Testis (tissue), 3 donors: ENCODE results near the gene FOXN1. TPM values are rescaled to one million over a fixed set of nuclear protein-coding genes. Genes with fewer than 3 reads are reported as not detected.

Experiments
- DNase-seq: peaks from one replicate; pipeline ENCODE4 v3.0.0-alpha.2; 2019
- H3K27ac ChIP-seq, 2 donors: fragments of 200-600 bp; sonication (generic); one replicate each; pipeline ENCODE4 v1.5.1; 2019
- H3K27me3 ChIP-seq: fragments of 200-600 bp; sonication (generic); one replicate; pipeline ENCODE4 v1.5.1; 2019
- H3K36me3 ChIP-seq: fragments of 200-600 bp; sonication (generic); one replicate; pipeline ENCODE4 v1.5.1; 2017; ENCODE audit warnings: low read depth; ENCODE audit errors: missing control alignments
- H3K4me1 ChIP-seq: fragments of 200-600 bp; sonication (generic); one replicate; pipeline ENCODE4 v1.5.1; 2019
- H3K4me3 ChIP-seq, 2 donors: fragments of 200-600 bp; sonication (generic); one replicate each; pipeline ENCODE4 v1.5.1; 2017 to 2019
- H3K9me3 ChIP-seq: fragments of 200-600 bp; sonication (generic); one replicate; pipeline ENCODE4 v1.5.1; 2017
- POLR2A ChIP-seq: fragments of 450-650 bp; IDR thresholded peaks from one replicate; pipeline ENCODE4 v1.6.1; 2017; ENCODE audit warnings: antibody characterized with exemption, mild to moderate bottlenecking, moderate library complexity
- WGBS, 2 donors: methylation state at CpG; one replicate each; pipeline ENCODE4 v1.1.5; 2018; 5-methylcytosine and 5-hydroxymethylcytosine counted together
- intact Hi-C: fragments of 100-400 bp; cut with DNase I; formaldehyde crosslinking; loops from one replicate; pipeline ENCODE4 v1.15.1; 2023; ENCODE audit warnings: low total_unique reads
- polyA plus RNA-seq: library from polyadenylated mRNA; stranded (reverse); fragments of 350-450 nt; fragmentation: Illumina TruSeq; extraction: RNeasy Lipid Tissue Mini Kit (QIAGEN cat#74804); gene quantifications from one replicate; pipeline ENCODE4 v1.2.3, GENCODE V29; 2014; ENCODE audit warnings: low read depth, low replicate concordance; ENCODE audit not compliant: insufficient read depth
- total RNA-seq, 2 donors: library from RNA; depleted of rRNA; stranded (reverse); fragments of >200 nt; gene quantifications; one replicate each; pipeline ENCODE4 v1.2.3, GENCODE V29; 2016
- TF ChIP-seq, protein P1 (sequence below), 3 experiments: fragments of 450-650 bp in 2 of 3; fragments of 200-600 bp in 1 of 3; sonication (generic) in 1 of 3; IDR thresholded peaks; one replicate each; pipeline ENCODE4 v1.5.1; 2016 to 2019; ENCODE audit warnings: antibody characterized with exemption in 3 of 3, mild to moderate bottlenecking in 2 of 3, moderate library complexity in 1 of 3

The FOXN1 gene
- total and polyA plus RNA-seq, 3 donors from 2014 or later = 0.24 to 0.69 (median 0.50) TPM

DNA sequence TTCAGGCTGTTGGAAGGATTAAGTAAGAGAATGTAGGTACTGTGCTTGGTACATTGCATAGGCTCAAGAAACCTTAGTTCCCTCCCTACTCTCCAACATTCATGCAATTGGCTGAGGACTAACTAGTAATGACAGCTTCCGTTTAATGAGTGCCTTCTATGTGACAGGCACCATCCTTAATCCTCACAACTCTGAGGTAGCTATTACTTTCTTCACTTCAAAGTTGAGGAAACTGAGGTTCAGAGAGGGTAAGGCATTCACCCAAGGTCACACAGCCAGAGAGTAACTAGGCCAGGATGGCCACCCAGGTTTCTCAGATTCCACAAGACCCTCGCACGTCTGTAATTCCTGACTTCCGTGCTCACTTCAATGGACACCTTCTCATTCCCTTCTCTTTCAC is 24.1 kb downstream of the FOXN1 start:
- no peak overlapping the region for H3K27ac ChIP-seq
- no peak for DNase-seq
- H3K36me3 ChIP-seq = no peaks in the 10 kb centered on the region
- no peaks in the 10 kb centered on the region for H3K27me3 ChIP-seq
- H3K9me3 ChIP-seq = no peaks in the 10 kb centered on the region
- TF ChIP-seq, protein P1, sequence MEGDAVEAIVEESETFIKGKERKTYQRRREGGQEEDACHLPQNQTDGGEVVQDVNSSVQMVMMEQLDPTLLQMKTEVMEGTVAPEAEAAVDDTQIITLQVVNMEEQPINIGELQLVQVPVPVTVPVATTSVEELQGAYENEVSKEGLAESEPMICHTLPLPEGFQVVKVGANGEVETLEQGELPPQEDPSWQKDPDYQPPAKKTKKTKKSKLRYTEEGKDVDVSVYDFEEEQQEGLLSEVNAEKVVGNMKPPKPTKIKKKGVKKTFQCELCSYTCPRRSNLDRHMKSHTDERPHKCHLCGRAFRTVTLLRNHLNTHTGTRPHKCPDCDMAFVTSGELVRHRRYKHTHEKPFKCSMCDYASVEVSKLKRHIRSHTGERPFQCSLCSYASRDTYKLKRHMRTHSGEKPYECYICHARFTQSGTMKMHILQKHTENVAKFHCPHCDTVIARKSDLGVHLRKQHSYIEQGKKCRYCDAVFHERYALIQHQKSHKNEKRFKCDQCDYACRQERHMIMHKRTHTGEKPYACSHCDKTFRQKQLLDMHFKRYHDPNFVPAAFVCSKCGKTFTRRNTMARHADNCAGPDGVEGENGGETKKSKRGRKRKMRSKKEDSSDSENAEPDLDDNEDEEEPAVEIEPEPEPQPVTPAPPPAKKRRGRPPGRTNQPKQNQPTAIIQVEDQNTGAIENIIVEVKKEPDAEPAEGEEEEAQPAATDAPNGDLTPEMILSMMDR (IDR thresholded peaks at IDR 0.05) = no peak
- TF ChIP-seq POLR2A = no peak
- H3K4me3 ChIP-seq = no peak overlapping the region
- H3K4me1 ChIP-seq = no peaks in the 10 kb centered on the region
- WGBS, 2 donors = 80 to 87% methylated on average over 4 of the region's 4 CpGs
- intact Hi-C loops = no loop called here

DNA sequence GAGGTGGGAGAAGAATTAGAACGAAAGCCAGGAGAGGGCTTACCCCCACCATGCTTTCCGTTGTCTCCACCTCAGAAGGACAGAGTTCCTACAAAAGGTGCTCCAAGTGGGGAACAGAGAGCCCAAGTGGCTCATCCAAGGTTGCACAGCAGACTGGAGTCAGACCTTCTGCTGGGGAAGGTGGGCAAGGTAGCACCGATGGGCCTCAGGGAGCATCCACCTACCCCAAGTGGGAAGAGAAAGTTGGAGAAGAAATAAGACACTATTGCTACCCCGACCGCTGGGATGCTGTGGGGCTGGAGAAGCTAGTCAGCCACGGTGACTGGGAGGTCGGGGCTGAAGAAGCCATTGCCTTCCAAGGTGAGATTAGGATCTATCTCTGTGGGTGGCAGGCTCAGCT is 24.8 kb downstream of the FOXN1 start:
- Histone ChIP-seq H3K27ac (no peak overlapping the region), H3K36me3 (no peaks in the 10 kb centered on the region), H3K9me3 (no peaks in the 10 kb centered on the region), H3K4me3 (no peak overlapping the region), H3K4me1 (no peaks in the 10 kb centered on the region), H3K27me3 (no peaks in the 10 kb centered on the region)
- WGBS, 2 donors = 76 to 81% methylated on average over 7 of the region's 7 CpGs
- no peak for DNase-seq
- intact Hi-C loops = no loop called here
- TF ChIP-seq, protein P1 (IDR thresholded peaks at IDR 0.05) = no peak
- no peak for TF ChIP-seq POLR2A

- no peak overlapping the region for H3K27ac ChIP-seq
- no peaks in the 10 kb centered on the region for H3K36me3 ChIP-seq
- 75 to 76% methylated on average over 5 to 7 of the region's 7 CpGs for WGBS, 2 donors
- no peak for TF ChIP-seq POLR2A
- TF ChIP-seq, protein P1 (IDR thresholded peaks at IDR 0.05) = no peak
- no peaks in the 10 kb centered on the region for H3K9me3 ChIP-seq
- H3K4me3 ChIP-seq = no peak overlapping the region
- no peaks in the 10 kb centered on the region for H3K4me1 ChIP-seq
- DNase-seq = no peak
- intact Hi-C loops = no loop called here
- no peaks in the 10 kb centered on the region for H3K27me3 ChIP-seq
Observed at GRCh38 chr17:28532050-28532960, 26.2 kb downstream of the FOXN1 start.

GRCh38 chr17:28533091-28533807 is 27.1 kb downstream of the FOXN1 start:
- intact Hi-C loops = no loop called here
- H3K27me3 ChIP-seq = no peaks in the 10 kb centered on the region
- no peak overlapping the region for H3K27ac ChIP-seq
- no peaks in the 10 kb centered on the region for H3K36me3 ChIP-seq
- H3K4me1 ChIP-seq = no peaks in the 10 kb centered on the region
- H3K9me3 ChIP-seq = no peaks in the 10 kb centered on the region
- no peak overlapping the region for H3K4me3 ChIP-seq
- WGBS, 2 donors = 82 to 88% methylated on average over 16 of the region's 16 CpGs
- no peak for DNase-seq
- no peak for TF ChIP-seq POLR2A
- TF ChIP-seq, protein P1 (IDR thresholded peaks at IDR 0.05) = no peak
